ENCODE measurements around the gene PSME3.

GRCh38 chr17:42819939-42820535, 13.2 kb upstream of the PSME3 start:
- no peak for TF ChIP-seq EZH2 (IDR thresholded peaks at IDR 0.05; ENCODE audit: low read length, unreplicated experiment)
- TF ChIP-seq, protein P1, sequence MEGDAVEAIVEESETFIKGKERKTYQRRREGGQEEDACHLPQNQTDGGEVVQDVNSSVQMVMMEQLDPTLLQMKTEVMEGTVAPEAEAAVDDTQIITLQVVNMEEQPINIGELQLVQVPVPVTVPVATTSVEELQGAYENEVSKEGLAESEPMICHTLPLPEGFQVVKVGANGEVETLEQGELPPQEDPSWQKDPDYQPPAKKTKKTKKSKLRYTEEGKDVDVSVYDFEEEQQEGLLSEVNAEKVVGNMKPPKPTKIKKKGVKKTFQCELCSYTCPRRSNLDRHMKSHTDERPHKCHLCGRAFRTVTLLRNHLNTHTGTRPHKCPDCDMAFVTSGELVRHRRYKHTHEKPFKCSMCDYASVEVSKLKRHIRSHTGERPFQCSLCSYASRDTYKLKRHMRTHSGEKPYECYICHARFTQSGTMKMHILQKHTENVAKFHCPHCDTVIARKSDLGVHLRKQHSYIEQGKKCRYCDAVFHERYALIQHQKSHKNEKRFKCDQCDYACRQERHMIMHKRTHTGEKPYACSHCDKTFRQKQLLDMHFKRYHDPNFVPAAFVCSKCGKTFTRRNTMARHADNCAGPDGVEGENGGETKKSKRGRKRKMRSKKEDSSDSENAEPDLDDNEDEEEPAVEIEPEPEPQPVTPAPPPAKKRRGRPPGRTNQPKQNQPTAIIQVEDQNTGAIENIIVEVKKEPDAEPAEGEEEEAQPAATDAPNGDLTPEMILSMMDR (conservative IDR thresholded peaks at IDR 0.05; ENCODE audit: low read depth, low read length), result peak; percentile 86
